Epithelial cell of proximal tubule (primary cell): ENCODE results near the gene AK2. TPM values are rescaled to one million over a fixed set of nuclear protein-coding genes. Genes with fewer than 3 reads are reported as not detected.

Experiments used
- DNase-seq: peaks from one replicate; pipeline ENCODE4 v3.0.0-alpha.2; 2011; ENCODE audit warnings: low read depth
- H3K4me3 ChIP-seq: 2 replicates; pipeline ENCODE4 v1.5.1; 2011; ENCODE audit warnings: low read depth, mild to moderate bottlenecking, low read length
- CTCF ChIP-seq: conservative IDR thresholded peaks from 2 replicates; pipeline ENCODE4 v1.5.1; 2012; ENCODE audit warnings: low read depth, mild to moderate bottlenecking, low read length
- total RNA-seq: library from RNA; depleted of rRNA; stranded (reverse); fragments of >200 nt; gene quantifications from 2 replicates; pipeline ENCODE4 v1.2.3, GENCODE V29; 2015

Gene AK2
- total RNA-seq, 1 donor from 2014 or later: 276 TPM

GRCh38 chr1:33022650-33023200 lies 14.0 kb downstream of the AK2 start:
- no peak overlapping the region for H3K4me3 ChIP-seq
- no peak for DNase-seq
- TF ChIP-seq CTCF: no peak

GRCh38 chr1:33021567-33022431 lies 14.9 kb downstream of the AK2 start:
- H3K4me3 ChIP-seq: no peak overlapping the region
- DNase-seq: no peak
- no peak for TF ChIP-seq CTCF

GRCh38 chr1:33018112-33018511 lies 18.6 kb downstream of the AK2 start:
- TF ChIP-seq CTCF: no peak
- DNase-seq: no peak
- no peak overlapping the region for H3K4me3 ChIP-seq

- no peak for TF ChIP-seq CTCF
- DNase-seq: no peak
- no peak overlapping the region for H3K4me3 ChIP-seq
Observed at GRCh38 chr1:33017175-33017574, 19.5 kb downstream of the AK2 start.

GRCh38 chr1:33015216-33015615 lies 21.5 kb downstream of the AK2 start:
- H3K4me3 ChIP-seq: no peak overlapping the region
- no peak for DNase-seq
- no peak for TF ChIP-seq CTCF

GRCh38 chr1:33014464-33015163 lies 22.1 kb downstream of the AK2 start:
- TF ChIP-seq CTCF: no peak
- no peak overlapping the region for H3K4me3 ChIP-seq
- no peak for DNase-seq
